Stimulated activated CD8-positive, alpha-beta memory T cell treated with anti-CD3 and anti-CD28 coated beads, Interleukin-4, amount 100 ng/mL, for 1 hour (primary cell): ENCODE results near the gene ZBTB1.
A peak's percentile ranks its signal among the peaks of the same experiment; 100 is the strongest.
"Not testable (repeated sequence)": the region's sequence is repeated elsewhere in the genome, so short reads cannot be mapped to it uniquely, and the experiment has no call there.

Source experiments
- DNase-seq, 2 donors: peaks; one replicate each; pipeline ENCODE4 v3.0.0-alpha.2; 2020; ENCODE audit warnings: low read depth in 2 of 2, low spot score in 1 of 2

ZBTB1 gene

GRCh38 chr14:64500088-64500487 lies 4.5 kb upstream of the ZBTB1 start:
- DNase-seq = no peak

DNA sequence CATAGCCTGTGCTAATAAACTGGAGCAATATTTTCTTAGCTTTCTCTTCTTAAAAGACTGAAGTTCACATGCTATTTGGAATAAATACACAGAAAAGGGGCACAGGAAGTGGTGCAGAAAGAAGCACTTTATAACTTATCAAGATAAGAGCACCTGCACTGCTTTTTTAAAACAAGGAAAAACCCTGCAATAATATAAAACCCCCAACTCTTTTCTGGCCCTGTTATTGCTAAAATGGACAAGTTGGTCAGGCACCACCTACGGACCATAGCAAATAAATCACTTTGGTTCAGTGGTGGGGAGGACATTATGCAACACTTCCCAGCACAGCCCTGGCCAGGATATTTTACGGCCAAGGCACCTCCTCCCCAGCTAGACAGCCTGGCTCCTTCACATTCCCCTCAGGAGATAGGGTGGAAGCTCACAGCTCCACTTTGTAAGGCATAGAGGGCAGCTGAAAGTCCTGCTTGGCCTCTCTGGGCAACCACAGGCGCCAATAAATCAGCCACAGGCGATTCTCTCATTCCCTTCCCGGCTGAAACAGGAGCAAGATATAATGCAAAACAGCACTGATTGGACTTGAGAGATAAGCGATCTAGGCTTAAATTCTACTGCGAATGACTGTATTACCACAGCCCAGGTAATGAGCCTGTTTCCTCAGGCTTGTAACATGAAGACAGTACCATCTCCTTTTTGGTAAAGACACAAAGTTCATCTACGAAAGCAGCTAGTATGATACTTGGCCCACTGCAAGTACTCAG lies 3.0 kb upstream of the ZBTB1 start:
- no peak for DNase-seq

DNA sequence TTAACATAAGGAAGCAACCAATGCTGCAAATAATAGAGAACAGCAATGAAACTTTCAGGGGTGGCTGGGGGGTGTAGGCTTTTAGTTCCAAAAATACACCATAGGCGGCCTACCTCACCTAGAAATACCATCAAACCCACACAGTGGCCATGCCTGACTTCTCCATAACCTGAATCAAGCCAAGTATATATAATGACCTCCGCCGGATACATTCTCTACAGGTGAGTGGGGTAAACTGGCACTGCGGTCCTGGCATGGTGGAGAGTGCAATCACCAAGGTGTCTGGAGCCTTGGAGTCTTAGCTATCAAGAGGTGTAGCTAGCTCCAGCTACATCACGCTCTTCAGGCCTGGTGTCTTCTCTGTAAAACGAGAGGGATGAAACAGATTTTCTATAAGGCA lies 2.1 kb upstream of the ZBTB1 start:
- DNase-seq = no peak

- DNase-seq = no peak
These were observed 1.6 kb upstream of the ZBTB1 start for GRCh38 chr14:64502887-64503433.

DNA sequence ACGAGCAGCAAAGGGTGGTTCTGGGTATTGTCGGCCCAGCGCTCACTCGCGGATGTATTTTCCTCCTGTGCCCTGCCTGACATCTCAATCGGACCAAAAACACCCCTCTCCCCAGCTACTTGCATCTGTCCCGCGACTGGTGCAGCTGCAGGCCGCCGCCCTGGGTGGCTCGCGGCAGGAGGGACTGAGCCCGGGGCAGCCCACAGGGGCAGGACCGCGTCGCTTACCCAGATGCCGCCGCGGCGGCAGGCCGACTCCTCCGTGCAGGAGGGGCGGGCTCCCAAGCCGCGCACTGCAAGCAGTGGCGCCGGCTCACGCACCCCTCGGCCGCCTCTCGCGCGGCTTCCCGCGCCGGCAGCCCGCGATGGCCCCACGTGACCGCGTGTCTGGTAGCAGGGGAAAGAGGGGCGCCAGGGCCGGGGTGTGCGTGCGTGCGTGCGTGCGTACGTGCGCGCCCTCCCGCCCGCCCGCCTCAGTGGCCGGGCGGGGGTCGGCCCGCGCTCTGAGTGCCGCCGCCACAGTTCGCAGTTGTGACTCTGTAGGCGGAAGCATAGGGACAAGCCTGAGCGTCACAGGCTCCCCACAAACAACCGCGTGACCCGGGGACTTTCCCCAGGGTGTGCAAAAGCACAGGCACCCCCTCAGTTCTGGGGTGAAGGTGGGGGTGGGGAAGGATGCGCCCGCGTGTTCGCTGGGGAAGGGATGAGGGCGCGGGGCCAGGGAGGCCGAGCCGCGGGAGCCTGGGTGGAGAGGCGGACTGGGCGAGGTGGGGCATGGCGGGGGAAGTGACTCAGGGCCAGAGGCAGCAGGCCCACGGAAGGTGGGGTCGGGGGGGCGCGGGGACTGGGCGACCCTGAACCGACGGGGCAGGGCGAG lies 898 bp upstream of the ZBTB1 start, which contains the start of gene ZBTB25:
Gene ZBTB25 (minus strand): TSS at position 405 of the 876 bp plus-strand sequence. CDS start 13,305 bp downstream, outside the sequence.
- DNase-seq = peak; percentile 93 to 94

GRCh38 chr14:64504897-64505794 lies 576 bp downstream of the ZBTB1 start:
- peak; percentile 60 to 70 for DNase-seq

GRCh38 chr14:64506721-64507120 lies 2.2 kb downstream of the ZBTB1 start:
- no peak for DNase-seq

DNA sequence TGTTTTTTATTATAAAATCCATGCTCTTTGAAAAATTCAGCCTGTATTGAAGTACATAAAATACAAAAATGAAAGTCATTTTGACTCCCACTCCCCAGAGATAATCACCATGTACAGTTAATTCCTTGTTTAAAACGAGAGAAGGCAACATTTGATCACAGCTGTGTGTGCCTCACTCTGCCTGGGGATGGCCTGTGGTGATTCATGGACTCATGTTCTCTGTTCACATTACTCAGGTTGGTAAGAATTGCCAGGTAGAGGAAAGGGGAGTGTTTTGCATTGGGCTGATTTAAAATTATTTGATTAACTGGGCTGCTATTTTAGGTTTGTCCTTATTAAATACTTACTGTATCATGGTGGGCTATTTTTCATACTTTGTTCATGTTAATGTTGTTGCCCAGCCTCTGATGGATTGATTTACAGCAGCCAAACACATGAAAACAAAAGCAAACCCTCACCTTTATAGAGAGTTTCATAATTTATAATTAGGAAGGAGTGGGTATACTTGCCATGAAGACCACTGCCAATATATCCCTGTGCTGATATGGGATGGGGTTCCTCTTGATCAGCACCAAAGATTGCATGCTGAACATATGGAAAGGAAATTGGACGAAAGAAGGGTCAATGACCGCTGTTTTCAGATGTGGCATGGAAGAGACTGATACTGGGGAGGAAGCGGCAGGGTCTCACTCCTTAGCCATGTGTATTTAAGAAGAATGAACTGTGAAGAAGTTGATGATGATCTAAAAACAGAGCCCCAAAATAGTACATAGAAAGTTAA lies 3.0 kb downstream of the ZBTB1 start:
- no peak for DNase-seq

- no peak for DNase-seq
These were observed 3.7 kb downstream of the ZBTB1 start for GRCh38 chr14:64508215-64508776.

DNA sequence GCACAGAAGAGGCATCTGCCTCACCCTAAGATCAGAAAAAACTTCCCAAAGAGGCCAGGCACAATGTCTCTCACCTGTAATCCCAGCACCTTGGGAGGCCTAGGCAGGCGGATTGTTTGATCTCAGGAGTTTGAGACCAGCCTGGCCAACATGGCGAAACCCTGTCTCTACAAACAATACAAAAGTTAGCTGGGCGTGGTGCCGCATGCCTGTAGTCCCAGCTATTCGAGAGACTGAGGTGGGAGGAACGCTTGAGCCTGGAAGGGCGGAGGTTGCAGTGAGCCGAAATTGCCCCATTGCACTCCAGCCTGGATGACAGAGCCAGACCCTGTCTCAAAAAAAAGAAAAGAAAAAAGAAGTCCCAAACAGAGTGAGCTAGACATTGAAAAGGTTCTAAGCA lies 4.5 kb downstream of the ZBTB1 start:
- no peak for DNase-seq

DNA sequence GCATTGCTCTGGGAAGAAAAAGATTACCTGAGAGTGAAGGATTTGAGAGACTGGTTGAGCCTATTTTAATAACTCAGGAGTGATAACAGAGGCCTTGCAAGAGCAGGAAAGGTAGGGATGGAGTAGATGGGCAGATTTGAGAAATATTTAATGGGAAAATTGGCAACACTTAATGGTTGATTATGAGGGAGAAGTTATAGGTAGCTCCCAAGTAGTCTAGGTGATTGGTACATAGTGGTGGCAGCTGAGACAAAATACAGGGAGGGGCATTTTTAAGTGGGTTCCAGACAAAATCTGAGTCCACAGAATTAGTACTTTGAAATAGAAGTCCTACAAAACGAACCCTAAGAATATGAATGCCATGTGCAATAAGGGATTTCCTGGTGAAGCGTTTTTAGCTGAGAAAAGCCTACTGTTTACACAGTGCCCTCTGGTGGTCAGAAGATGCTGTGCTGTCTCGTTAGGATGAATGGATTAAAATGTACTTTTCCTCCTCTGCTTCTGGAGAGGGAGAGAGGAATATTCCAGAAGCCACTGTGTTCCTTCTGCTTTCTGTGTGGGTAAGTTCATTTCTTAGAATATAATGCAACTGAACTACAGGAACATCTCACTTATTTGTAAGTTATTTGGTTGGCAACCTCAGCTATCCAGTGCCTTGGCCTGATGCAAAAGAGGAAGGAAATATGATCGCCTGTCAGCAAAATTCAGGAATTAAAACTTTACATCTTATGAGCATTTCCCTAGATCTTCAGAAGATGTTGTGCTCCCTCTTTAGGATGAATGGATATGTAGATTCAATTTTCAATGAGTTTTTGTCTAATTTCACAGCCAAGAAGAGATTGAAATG lies 6.5 kb downstream of the ZBTB1 start:
- DNase-seq = peak; percentile 28 to 46

GRCh38 chr14:64513271-64513670 lies 8.7 kb downstream of the ZBTB1 start:
- DNase-seq = no peak

DNA sequence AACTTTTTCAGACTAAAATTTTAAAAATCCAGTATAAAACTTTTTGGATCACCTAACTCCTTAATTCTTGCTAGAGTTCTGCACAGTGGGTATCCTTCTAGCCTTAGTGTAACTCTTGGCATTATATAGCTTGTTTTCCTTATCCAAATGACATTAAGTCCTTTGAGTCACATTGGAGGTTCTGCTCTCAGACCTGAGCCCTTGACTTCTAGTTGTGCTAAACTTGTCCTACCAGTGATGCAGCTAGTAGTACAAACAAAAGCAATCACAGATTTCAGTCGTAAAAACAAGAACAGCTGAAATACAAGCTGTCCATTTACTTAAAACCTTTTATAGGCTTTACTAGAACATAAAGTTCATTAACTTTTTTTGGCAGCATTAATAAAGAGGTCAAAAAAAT lies 10.5 kb downstream of the ZBTB1 start:
- no peak for DNase-seq

DNA sequence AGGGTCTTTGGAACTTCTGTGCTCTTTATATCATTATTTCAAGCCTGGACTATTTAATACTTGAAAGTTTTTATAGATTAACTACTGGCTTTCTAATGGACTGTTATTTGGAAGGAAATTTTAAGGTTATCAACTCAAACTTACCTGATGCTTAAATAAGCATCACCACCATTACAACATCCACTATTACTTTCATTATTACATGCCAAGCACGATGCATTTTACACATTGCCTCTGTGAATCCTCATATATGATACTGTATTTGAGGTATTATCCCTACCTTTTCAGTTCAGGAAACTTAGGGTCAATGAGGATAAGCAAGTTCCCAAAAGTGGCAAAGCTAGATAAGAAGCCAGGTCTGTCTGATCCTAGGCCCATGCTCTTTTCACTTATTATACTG lies 12.4 kb downstream of the ZBTB1 start:
- no peak for DNase-seq

DNA sequence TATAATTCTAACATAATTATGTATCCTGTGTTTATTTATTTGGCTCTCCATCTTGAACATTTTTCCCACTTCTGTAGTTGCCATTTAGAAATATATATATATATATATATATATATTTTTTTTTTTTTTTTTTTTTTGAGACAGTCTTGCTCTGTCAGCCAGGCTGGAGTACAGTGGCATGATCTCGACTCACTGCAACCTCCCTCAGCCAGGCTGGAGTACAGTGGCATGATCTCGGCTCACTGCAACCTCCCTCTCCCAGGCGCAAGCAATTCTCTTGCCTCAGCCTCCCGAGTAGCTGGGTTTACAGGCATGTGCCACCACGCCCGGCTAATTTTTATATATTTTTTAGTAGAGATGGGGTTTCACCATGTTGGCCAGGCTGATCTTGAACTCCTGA lies 13.1 kb downstream of the ZBTB1 start:
- not testable (repeated sequence) for DNase-seq

- no peak for DNase-seq
These were observed 13.7 kb downstream of the ZBTB1 start for GRCh38 chr14:64518229-64518628.

DNA sequence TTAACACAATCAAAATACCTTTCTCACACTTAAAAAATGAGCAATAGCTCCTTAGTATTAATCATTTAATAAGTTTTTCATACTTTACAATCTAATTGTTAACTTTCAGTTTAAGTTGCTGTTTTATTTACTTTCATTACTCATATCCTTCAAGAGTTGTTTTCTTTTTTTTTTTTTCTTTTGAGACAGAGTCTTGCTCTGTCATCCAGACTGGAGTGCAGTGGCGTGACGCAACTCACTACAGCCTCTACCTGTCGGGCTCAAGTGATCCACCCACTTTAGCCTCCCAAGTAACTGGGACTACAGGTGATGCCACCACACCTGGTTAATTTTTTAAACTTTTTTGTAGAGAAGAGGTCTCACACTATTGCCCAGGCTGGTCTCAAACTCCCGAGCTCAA lies 16.1 kb downstream of the ZBTB1 start:
- DNase-seq = no peak

- no peak for DNase-seq
These were observed 18.2 kb downstream of the ZBTB1 start for GRCh38 chr14:64522591-64523355.
